Transverse colon (tissue), 4 donors: ENCODE measurements around the gene LRP2BP. TPM values are rescaled to one million over a fixed set of nuclear protein-coding genes. Genes with fewer than 3 reads are reported as not detected.

ENCODE experiments used
- DNase-seq: peaks from one replicate; pipeline ENCODE4 v3.0.0-alpha.2; 2019
- H3K27ac ChIP-seq, 4 donors: fragments of 200-600 bp; sonication (generic); 2 replicates each; pipeline ENCODE4 v1.5.1; 2016 to 2018; ENCODE audit warnings: inconsistent platforms in 4 of 4
- H3K27me3 ChIP-seq: fragments of 200-600 bp; sonication (generic); 2 replicates; pipeline ENCODE4 v1.5.1; 2017; ENCODE audit warnings: inconsistent platforms
- H3K36me3 ChIP-seq, 4 donors: fragments of 200-600 bp; sonication (generic); 2 replicates each; pipeline ENCODE4 v1.5.1; 2017 to 2019; ENCODE audit warnings: inconsistent platforms in 4 of 4
- H3K4me1 ChIP-seq, 4 donors: fragments of 200-600 bp; sonication (generic); 2 replicates each; pipeline ENCODE4 v1.5.1; 2017 to 2020; ENCODE audit warnings: inconsistent platforms in 4 of 4
- H3K4me3 ChIP-seq, 4 donors: fragments of 200-600 bp; sonication (generic); 1 replicate in 1 of 4; 2 replicates in 3 of 4; pipeline versions ENCODE4 v1.5.1 to v1.6.1; 2017 to 2019; ENCODE audit warnings: inconsistent platforms in 4 of 4
- H3K9me3 ChIP-seq, 2 donors: fragments of 200-600 bp; sonication (generic); 2 replicates each; pipeline ENCODE4 v1.5.1; 2017 to 2019; ENCODE audit warnings: inconsistent platforms in 2 of 2
- CTCF ChIP-seq, 5 experiments: fragments of 200-600 bp in 3 of 5; fragments of 450-650 bp in 2 of 5; sonication (generic) in 3 of 5; IDR thresholded peaks; 1 replicate in 2 of 5; 2 replicates in 3 of 5; pipeline ENCODE4 v1.5.1; 2016 to 2017; ENCODE audit warnings: antibody characterized with exemption in 5 of 5, inconsistent platforms in 3 of 5, mild to moderate bottlenecking in 2 of 5, moderate library complexity in 1 of 5
- EP300 ChIP-seq: sonication (generic); formaldehyde crosslinking; IDR thresholded peaks from one replicate; pipeline ENCODE4 v1.6.1; 2017; ENCODE audit warnings: antibody characterized with exemption, low read depth
- POLR2A ChIP-seq: fragments of 450-650 bp; IDR thresholded peaks from one replicate; pipeline ENCODE4 v1.6.1; 2016; ENCODE audit warnings: antibody characterized with exemption, mild to moderate bottlenecking, moderate library complexity
- POLR2AphosphoS5 ChIP-seq, 3 donors: sonication (generic); formaldehyde crosslinking; IDR thresholded peaks; one replicate each; pipeline ENCODE4 v1.6.1; 2016; ENCODE audit warnings: antibody characterized with exemption in 3 of 3
- WGBS, 2 donors: methylation state at CpG; one replicate each; pipeline ENCODE4 v1.1.5; 2018; ENCODE audit warnings: low coverage in 1 of 2; 5-methylcytosine and 5-hydroxymethylcytosine counted together
- in situ Hi-C, 4 donors: fragments of 200-750 bp; cut with MboI; loops; one replicate each; pipeline versions ENCODE4 v1.15.0 to v1.15.1; 2017; ENCODE audit warnings: low sequenced_read_pairs in 3 of 4, low pct_ligation_motif_present in 1 of 4, low pct_unique_long_range_greater_than_20kb in 1 of 4
- intact Hi-C: fragments of 100-400 bp; cut with DNase I; formaldehyde crosslinking; loops from one replicate; pipeline ENCODE4 v1.15.1; 2023; ENCODE audit warnings: low total_unique reads
- total RNA-seq, 4 donors: library from RNA; depleted of rRNA; stranded (reverse); fragments of >200 nt; gene quantifications; one replicate each; pipeline ENCODE4 v1.1.0, GENCODE V29; 2016

LRP2BP gene
- total RNA-seq, 4 donors from 2014 or later, result 0.55 to 20.1 (median 0.64) TPM; not detected in 1

GRCh38 chr4:185381288-185382196 is 14.2 kb downstream of the LRP2BP start:
- DNase-seq, result no peak
- Histone ChIP-seq H3K4me1 (peaks cover 0 to 10% (median 7%) of the 10 kb centered on the region in 4 donors), H3K9me3 (no peaks in the 10 kb centered on the region), H3K27ac (no peak overlapping the region), H3K36me3 (no peaks in the 10 kb centered on the region), H3K4me3 (no peak overlapping the region), H3K27me3 (no peaks in the 10 kb centered on the region)
- TF ChIP-seq CTCF (IDR thresholded peaks at IDR 0.05) (no peak), POLR2AphosphoS5 (IDR thresholded peaks at IDR 0.05) (no peak), EP300 (no peak), POLR2A (no peak)
- in situ Hi-C loops (no loop called here), intact Hi-C loops (no loop called here)
- WGBS, 2 donors, result 56 to 74% methylated on average over 3 to 4 of the region's 4 CpGs

- H3K27ac ChIP-seq, result no peak overlapping the region
- H3K27me3 ChIP-seq, result no peaks in the 10 kb centered on the region
- TF ChIP-seq POLR2A, result no peak
- TF ChIP-seq POLR2AphosphoS5 (IDR thresholded peaks at IDR 0.05), result no peak
- no peak for TF ChIP-seq CTCF (IDR thresholded peaks at IDR 0.05)
- TF ChIP-seq EP300, result no peak
- no peak for DNase-seq
- H3K36me3 ChIP-seq, result no peaks in the 10 kb centered on the region
- H3K9me3 ChIP-seq, result no peaks in the 10 kb centered on the region
- intact Hi-C loops (no loop called here), in situ Hi-C loops (no loop called here)
- no peak overlapping the region for H3K4me3 ChIP-seq
- WGBS, 2 donors, result 75 to 90% methylated on average over 1 of the region's 1 CpG
- H3K4me1 ChIP-seq, result peaks cover 0 to 10% (median 6%) of the 10 kb centered on the region in 4 donors
Observed at GRCh38 chr4:185380320-185380719, 15.4 kb downstream of the LRP2BP start.

- in situ Hi-C loops (no loop called here), intact Hi-C loops (no loop called here)
- Histone ChIP-seq H3K4me1 (peaks cover 0 to 10% (median under 1%) of the 10 kb centered on the region in 4 donors), H3K27me3 (no peaks in the 10 kb centered on the region), H3K36me3 (no peaks in the 10 kb centered on the region), H3K9me3 (no peaks in the 10 kb centered on the region), H3K4me3 (no peak overlapping the region), H3K27ac (no peak overlapping the region)
- WGBS, 2 donors, result 87 to 93% methylated on average over 11 to 13 of the region's 13 CpGs
- no peak for TF ChIP-seq POLR2AphosphoS5 (IDR thresholded peaks at IDR 0.05)
- TF ChIP-seq CTCF (IDR thresholded peaks at IDR 0.05), result no peak
- TF ChIP-seq POLR2A, result no peak
- TF ChIP-seq EP300, result no peak
- no peak for DNase-seq
Observed at GRCh38 chr4:185379326-185380295, 16.1 kb downstream of the LRP2BP start.

GRCh38 chr4:185378264-185378663 is 17.5 kb downstream of the LRP2BP start:
- H3K9me3 ChIP-seq, result no peaks in the 10 kb centered on the region
- in situ Hi-C loops (no loop called here), intact Hi-C loops (no loop called here)

More at GRCh38 chr4:185378264-185378663, 17.5 kb downstream of the LRP2BP start:
- DNase-seq, result no peak
- Histone ChIP-seq H3K36me3 (no peaks in the 10 kb centered on the region), H3K27me3 (no peaks in the 10 kb centered on the region), H3K4me3 (no peak overlapping the region), H3K27ac (no peak overlapping the region), H3K4me1 (peaks cover 0 to under 1% (median 0%) of the 10 kb centered on the region in 4 donors)
- 80 to 92% methylated on average over 6 of the region's 6 CpGs for WGBS, 2 donors
- TF ChIP-seq POLR2AphosphoS5 (IDR thresholded peaks at IDR 0.05) (no peak), EP300 (no peak)
